Pancreas (tissue), 10 donors: ENCODE data around the gene NUDT17. TPM values are rescaled to one million over a fixed set of nuclear protein-coding genes. Genes with fewer than 3 reads are reported as not detected.
A peak's percentile ranks its signal among the peaks of the same experiment; 100 is the strongest.

Source experiments
- ATAC-seq, 4 donors: fragments of 200-7000 bp; cut with Tn5 transposase; one replicate each; pipeline versions ENCODE4 v1.8.0 to v1.9.1; 2020; ENCODE audit warnings: mild to moderate bottlenecking in 4 of 4, moderate library complexity in 4 of 4
- DNase-seq, 6 donors: peaks; one replicate each; pipeline ENCODE4 v3.0.0-alpha.2; 2020
- FAIRE-seq: peaks from 2 replicates; lab custom pipeline; 2012; peaks lifted over from hg19 to GRCh38; lab: Jason Lieb, UNC
- H3K27ac ChIP-seq, 4 donors: fragments of 200-600 bp; sonication (generic); 1 replicate in 3 of 4; 2 replicates in 1 of 4; pipeline versions ENCODE4 v1.5.0 to v1.8.0; 2020
- H3K27me3 ChIP-seq, 4 donors: fragments of 200-600 bp; one replicate each; pipeline ENCODE4 v1.8.0; 2021
- H3K36me3 ChIP-seq, 3 donors: fragments of 200-600 bp; sonication (generic) in 1 of 3; one replicate each; pipeline versions ENCODE4 v1.5.0 to v1.8.0; 2020 to 2021
- H3K4me1 ChIP-seq, 3 donors: fragments of 200-600 bp; one replicate each; pipeline ENCODE4 v1.8.0; 2021
- H3K4me3 ChIP-seq, 4 donors: fragments of 200-600 bp; sonication (generic) in 2 of 4; one replicate each; pipeline versions ENCODE4 v1.5.0 to v1.8.0; 2020 to 2021
- H3K9me3 ChIP-seq, 4 donors: fragments of 200-600 bp; one replicate each; pipeline ENCODE4 v1.8.0; 2021
- CTCF ChIP-seq, 4 donors: fragments of 200-600 bp; sonication (generic) in 3 of 4; IDR thresholded peaks; one replicate each; pipeline versions ENCODE4 v1.5.0 to v1.8.0; 2021; ENCODE audit warnings: antibody characterized with exemption in 4 of 4
- WGBS, 2 donors: extraction: QIAGEN DNeasy Blood & Tissue Kit; methylation state at CpG; one replicate each; pipeline ENCODE4 v1.1.7; 2013; 5-methylcytosine and 5-hydroxymethylcytosine counted together
- intact Hi-C, 3 donors: fragments of 100-400 bp; cut with DNase I; formaldehyde crosslinking; loops; one replicate each; pipeline versions ENCODE4 v1.11.1 to v1.14.2; 2022
- polyA plus RNA-seq, 2 donors: library from polyadenylated mRNA; stranded (reverse); fragments of 200-250 nt; gene quantifications; one replicate each; pipeline ENCODE4 v1.2.3, GENCODE V29; 2013
- total RNA-seq, 6 donors: library from RNA; stranded (reverse); fragmentation: NEBNext Ultra II Directional in 4 of 6; extraction: Animal tissue kit (Norgen Biotek cat#: 25700) in 4 of 6; gene quantifications; one replicate each; pipeline versions ENCODE4 v1.2.1 to v1.2.4, GENCODE V29; 2021 to 2023
- donor health status: healthy with polysubstance abuse.
- donor health status: DM: no; HTN: no; CAD: no; lungs with moderate emphysema.
- donor health status: DM: no; HTN: no; CAD: no.
- donor health status: control.
- donor health status: control.
- donor health status: Bipolar disorder and iron deficiency.
- donor health status: DM: yes; HTN: yes; CAD: no.
- donor health status: DM: no; HTN: no; CAD: no.
- donor health status: DM: no; HTN: no; CAD: no.
- donor health status: DM: yes; HTN: yes; CAD: no.

NUDT17 gene
- total and polyA plus RNA-seq, 8 donors: 1.0 to 3.6 (median 2.0) TPM

GRCh38 chr1:145891587-145892485 lies 46.4 kb downstream of the NUDT17 start:
- H3K4me3 ChIP-seq: peak overlapping the region in 1 of 4 donors; percentile 3

GRCh38 chr1:145892486-145893087 lies 47.2 kb downstream of the NUDT17 start:
- TF ChIP-seq CTCF (IDR thresholded peaks at IDR 0.05): no peak
- no peak for FAIRE-seq
- DNase-seq: peak in 4 of 6 donors; percentile 27 to 46 (median 42)
- no peaks in the 10 kb centered on the region for H3K36me3 ChIP-seq
- 22 to 23% methylated on average over 3 of the region's 3 CpGs for WGBS, 2 donors
- no peaks in the 10 kb centered on the region for H3K27me3 ChIP-seq
- intact Hi-C loops: loop anchor here in 1 of 3 donors (10.0 kb wide), 1 partner anchor 122 kb away; no protein-coding TSS in a partner anchor
- H3K4me3 ChIP-seq: peak overlapping the region in 1 of 4 donors; percentile 3
- ATAC-seq: peak in 3 of 4 donors; percentile 13 to 20 (median 17)
- no peaks in the 10 kb centered on the region for H3K9me3 ChIP-seq
- H3K4me1 ChIP-seq: peaks cover 17 to 27% (median 21%) of the 10 kb centered on the region in 3 donors
- H3K27ac ChIP-seq: peak overlapping the region; percentile 60 to 80 (median 70)

More at GRCh38 chr1:145891587-145892485, 46.4 kb downstream of the NUDT17 start:
- H3K36me3 ChIP-seq: no peaks in the 10 kb centered on the region
- WGBS, 2 donors: 0 to 1% methylated on average over 6 of the region's 6 CpGs
- DNase-seq (peak; percentile 92 to 98 (median 95)), FAIRE-seq (no peak), ATAC-seq (peak; percentile 94 to 96 (median 95))
- H3K27me3 ChIP-seq: no peaks in the 10 kb centered on the region
- H3K4me1 ChIP-seq: peaks cover 17 to 27% (median 21%) of the 10 kb centered on the region in 3 donors
- no peaks in the 10 kb centered on the region for H3K9me3 ChIP-seq
- TF ChIP-seq CTCF (IDR thresholded peaks at IDR 0.05): peak; percentile 88 to 94 (median 92)
- intact Hi-C loops: loop anchor here in 1 of 3 donors (10.0 kb wide), 1 partner anchor 123 kb away; no protein-coding TSS in a partner anchor
- peak overlapping the region; percentile 60 to 80 (median 70) for H3K27ac ChIP-seq

GRCh38 chr1:145893306-145894055 lies 48.1 kb downstream of the NUDT17 start:
- peak overlapping the region in 1 of 4 donors; percentile 60 for H3K27ac ChIP-seq
- no peak for TF ChIP-seq CTCF (IDR thresholded peaks at IDR 0.05)
- ATAC-seq: no peak
- WGBS, 2 donors: 79 to 87% methylated on average over 7 of the region's 7 CpGs
- intact Hi-C loops: loop anchor here in 1 of 3 donors (10.0 kb wide), 1 partner anchor 121 kb away; no protein-coding TSS in a partner anchor
- H3K27me3 ChIP-seq: no peaks in the 10 kb centered on the region
- no peaks in the 10 kb centered on the region for H3K36me3 ChIP-seq
- peaks cover 17 to 27% (median 21%) of the 10 kb centered on the region in 3 donors for H3K4me1 ChIP-seq
- no peak for FAIRE-seq
- no peak for DNase-seq
- no peak overlapping the region for H3K4me3 ChIP-seq
- no peaks in the 10 kb centered on the region for H3K9me3 ChIP-seq

GRCh38 chr1:145895471-145895870 lies 50.0 kb downstream of the NUDT17 start:
- intact Hi-C loops: loop anchor here in 1 of 3 donors (10.0 kb wide), 1 partner anchor 119 kb away; no protein-coding TSS in a partner anchor

More at GRCh38 chr1:145895471-145895870, 50.0 kb downstream of the NUDT17 start:
- FAIRE-seq: no peak
- TF ChIP-seq CTCF (IDR thresholded peaks at IDR 0.05): no peak
- WGBS, 2 donors: 89 to 91% methylated on average over 1 of the region's 1 CpG
- Histone ChIP-seq H3K27me3 (no peaks in the 10 kb centered on the region), H3K27ac (no peak overlapping the region), H3K4me3 (no peak overlapping the region), H3K36me3 (no peaks in the 10 kb centered on the region), H3K9me3 (no peaks in the 10 kb centered on the region), H3K4me1 (peaks cover 17 to 27% (median 21%) of the 10 kb centered on the region in 3 donors)
- DNase-seq: no peak
- no peak for ATAC-seq
